Posterior vena cava (tissue), 2 donors: ENCODE data around the gene NNAT. TPM values are rescaled to one million over a fixed set of nuclear protein-coding genes. Genes with fewer than 3 reads are reported as not detected.

ENCODE experiments used
- DNase-seq: peaks from one replicate; pipeline ENCODE4 v3.0.0-alpha.2; 2020; ENCODE audit warnings: low spot score
- intact Hi-C, 2 donors: fragments of 100-400 bp; cut with DNase I; formaldehyde crosslinking; loops; one replicate each; pipeline versions ENCODE4 v1.14.1 to v1.14.2; 2022 to 2023
- total RNA-seq, 2 donors: library from RNA; stranded (reverse); fragmentation: NEBNext Ultra II Directional; extraction: Animal tissue kit (Norgen Biotek cat#: 25700); gene quantifications; one replicate each; pipeline ENCODE4 v1.2.1, GENCODE V29; 2021
- donor health status: DM: yes; HTN: yes; CAD: no.
- donor health status: DM: yes; HTN: yes; CAD: no.

The NNAT gene
- total RNA-seq, 2 donors from 2014 or later, result 0.52 to 0.65 TPM

DNA sequence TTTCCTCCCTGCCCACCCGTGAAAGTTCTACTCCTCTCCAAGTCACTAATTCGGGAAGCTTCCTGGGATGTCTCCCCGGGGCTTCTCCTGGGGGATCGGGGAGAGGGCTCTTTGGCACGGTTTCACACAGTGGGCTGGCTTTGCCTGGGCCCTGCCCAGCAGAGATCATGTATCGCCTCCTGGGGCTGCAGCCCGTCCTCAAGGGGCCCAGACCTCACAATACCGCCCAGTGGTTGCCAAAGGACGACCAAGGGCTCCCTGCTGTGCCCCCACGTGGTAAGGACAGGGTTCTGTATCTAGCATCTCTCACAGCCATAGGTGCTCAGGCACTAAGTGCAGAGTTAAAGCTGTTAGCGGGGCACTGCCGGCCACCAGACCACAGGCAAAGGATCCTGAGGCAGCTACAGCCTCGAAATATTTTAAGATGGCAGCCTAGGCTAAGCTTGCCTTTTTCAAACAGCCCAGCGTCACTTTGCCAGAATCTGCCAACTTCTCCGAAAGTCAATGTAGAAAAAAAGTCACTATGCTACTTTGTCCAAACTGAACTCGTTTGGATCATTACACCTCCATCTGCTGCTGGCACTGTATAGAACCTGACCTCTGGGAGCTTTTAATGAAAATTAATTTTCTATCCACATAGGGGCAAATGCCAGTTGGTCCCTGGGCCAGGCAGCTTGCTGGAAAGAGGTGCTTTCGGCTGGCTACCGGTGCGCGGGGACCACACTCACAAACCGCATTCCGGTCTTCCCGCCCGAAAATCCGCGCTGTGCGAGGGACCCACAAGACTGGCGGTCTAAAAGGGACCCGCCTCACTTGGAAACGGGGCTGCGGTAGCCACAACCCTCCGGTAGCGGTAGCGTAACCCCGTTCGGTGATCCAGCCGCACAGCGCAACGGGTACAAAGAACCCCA, 1.3 kb upstream of the NNAT start:
- no peak for DNase-seq
- intact Hi-C loops, result loop anchor here in 1 of 2 donors (5.0 kb wide), 1 partner anchor 237 kb away; no protein-coding TSS in a partner anchor

GRCh38 chr20:37520419-37520955, 563 bp upstream of the NNAT start:
- no peak for DNase-seq
- intact Hi-C loops, result loop anchor here in 1 of 2 donors (5.0 kb wide), 1 partner anchor 238 kb away; no protein-coding TSS in a partner anchor

GRCh38 chr20:37522260-37523011, 1.4 kb downstream of the NNAT start:
- intact Hi-C loops, result loop anchor here in 1 of 2 donors (5.0 kb wide), 1 partner anchor 240 kb away; no protein-coding TSS in a partner anchor
- DNase-seq, result no peak

DNA sequence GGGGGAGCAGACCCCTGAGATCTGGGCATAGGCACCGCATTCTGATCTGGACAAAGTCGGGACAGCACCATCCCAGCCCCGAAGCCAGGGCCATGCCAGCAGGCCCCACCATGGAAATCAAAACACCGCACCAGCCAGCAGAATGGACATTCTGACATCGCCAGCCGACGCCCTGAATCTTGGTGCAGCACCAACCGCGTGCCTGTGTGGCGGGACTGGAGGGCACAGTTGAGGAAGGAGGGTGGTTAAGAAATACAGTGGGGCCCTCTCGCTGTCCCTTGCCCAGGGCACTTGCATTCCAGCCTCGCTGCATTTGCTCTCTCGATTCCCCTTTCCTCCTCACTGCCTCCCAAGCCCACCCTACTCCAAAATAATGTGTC, 2.0 kb downstream of the NNAT start:
- DNase-seq, result no peak
- intact Hi-C loops, result loop anchor here in 1 of 2 donors (5.0 kb wide), 1 partner anchor 241 kb away; no protein-coding TSS in a partner anchor

GRCh38 chr20:37523911-37524700, 3.1 kb downstream of the NNAT start:
- peak; percentile 53 for DNase-seq
- intact Hi-C loops, result loop anchor here in 1 of 2 donors (5.0 kb wide), 1 partner anchor 242 kb away; no protein-coding TSS in a partner anchor

DNA sequence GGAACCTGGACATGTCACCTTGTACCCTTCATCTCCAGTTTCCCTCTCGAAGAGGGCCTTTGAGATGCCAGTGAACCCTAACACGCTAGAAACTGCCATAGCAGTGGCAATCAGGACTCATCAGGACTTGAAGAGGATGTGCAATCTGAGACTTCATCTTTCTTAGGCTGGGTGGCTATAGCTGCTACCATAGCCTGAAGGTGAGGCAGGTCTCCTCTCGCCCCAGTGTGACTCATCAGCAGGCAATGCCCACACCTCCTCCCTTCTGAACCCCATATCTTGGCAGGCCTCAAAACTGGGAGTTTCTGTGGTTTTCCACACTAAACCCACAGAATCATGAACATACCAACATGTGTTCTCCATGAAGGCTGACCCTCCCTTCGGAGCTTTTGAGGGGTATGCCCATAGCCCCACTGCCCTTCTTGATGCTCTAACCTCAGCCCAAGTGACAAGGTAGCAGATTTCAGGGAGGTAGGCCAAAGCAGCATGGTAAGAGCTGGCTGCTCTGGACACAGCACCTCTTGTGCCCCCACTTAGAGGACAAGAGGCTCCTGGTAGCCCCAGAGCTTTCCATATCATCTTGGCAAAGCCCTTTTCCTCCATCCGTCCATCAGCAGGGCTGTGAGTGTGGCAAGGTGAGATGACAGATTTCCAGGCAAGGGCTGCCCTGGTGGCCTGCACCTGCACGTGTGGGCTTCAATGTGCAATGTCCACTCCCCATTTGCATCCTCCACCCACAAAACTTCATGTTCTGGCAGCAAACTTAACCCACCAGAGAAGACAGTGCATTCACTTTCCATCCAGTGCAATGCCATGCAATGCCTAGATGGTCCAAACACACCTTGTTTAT, 4.0 kb downstream of the NNAT start:
- peak; percentile 58 for DNase-seq
- intact Hi-C loops, result loop anchor here (5.0 kb wide), 4 partner anchors 133 to 323 kb away; no protein-coding TSS in a partner anchor

- intact Hi-C loops, result loop anchor here (5.0 kb wide), 3 partner anchors 134 to 324 kb away; no protein-coding TSS in a partner anchor
- peak; percentile 5 for DNase-seq
Measured at GRCh38 chr20:37525810-37526209, 4.8 kb downstream of the NNAT start.

- intact Hi-C loops, result loop anchor here (5.0 kb wide), 3 partner anchors 134 to 324 kb away; no protein-coding TSS in a partner anchor
- peak; percentile 68 for DNase-seq
Measured at GRCh38 chr20:37526238-37526838, 5.3 kb downstream of the NNAT start.

DNA sequence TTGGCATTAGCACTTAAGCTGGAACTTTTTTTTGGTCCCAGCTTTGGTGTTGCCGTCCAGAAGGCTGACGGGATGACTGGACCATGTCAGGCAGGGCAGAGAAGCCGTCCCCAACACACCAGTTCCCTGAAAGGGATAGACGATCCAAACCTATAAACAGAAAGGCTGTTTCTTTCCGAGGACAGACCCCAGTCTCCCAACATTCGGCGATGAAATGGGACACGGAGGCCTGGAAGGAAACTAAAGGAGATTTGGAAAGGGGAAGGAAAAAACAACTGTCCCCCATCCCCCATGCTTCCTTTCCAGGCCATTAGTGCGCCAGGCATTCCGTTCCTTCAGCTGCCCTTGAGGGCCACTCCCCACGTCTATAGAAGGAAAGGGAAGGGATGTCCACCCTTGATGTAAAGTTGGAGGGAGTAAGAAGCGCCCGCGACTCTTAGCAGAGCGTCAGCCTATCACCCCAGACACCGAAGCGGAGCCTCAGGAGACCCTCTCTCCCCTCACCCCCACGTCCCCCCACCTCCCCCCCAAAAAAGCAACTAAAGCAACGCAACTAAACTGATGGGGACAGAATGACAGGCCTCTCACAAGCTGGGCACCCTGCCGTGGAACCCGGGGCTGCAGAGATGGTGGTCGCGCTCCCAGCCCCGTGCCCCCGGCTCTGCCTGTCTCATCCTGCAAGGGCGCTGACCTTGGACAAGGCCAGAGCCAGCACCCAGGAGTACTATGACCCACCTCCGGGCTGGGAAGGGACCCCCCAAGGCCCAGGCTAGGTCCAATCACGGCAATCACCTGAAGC, 6.0 kb downstream of the NNAT start:
- DNase-seq, result no peak
- intact Hi-C loops, result loop anchor here (5.0 kb wide), 3 partner anchors 135 to 325 kb away; no protein-coding TSS in a partner anchor

GRCh38 chr20:37527638-37528445, 6.8 kb downstream of the NNAT start, which contains the start of gene BLCAP:
BLCAP (minus strand) TSS chr20:37527876; CDS start chr20:37519174, 8,702 bp downstream.
- DNase-seq, result peak; percentile 97
- intact Hi-C loops, result loop anchor here (5.0 kb wide), 3 partner anchors 136 to 326 kb away; no protein-coding TSS in a partner anchor

DNA sequence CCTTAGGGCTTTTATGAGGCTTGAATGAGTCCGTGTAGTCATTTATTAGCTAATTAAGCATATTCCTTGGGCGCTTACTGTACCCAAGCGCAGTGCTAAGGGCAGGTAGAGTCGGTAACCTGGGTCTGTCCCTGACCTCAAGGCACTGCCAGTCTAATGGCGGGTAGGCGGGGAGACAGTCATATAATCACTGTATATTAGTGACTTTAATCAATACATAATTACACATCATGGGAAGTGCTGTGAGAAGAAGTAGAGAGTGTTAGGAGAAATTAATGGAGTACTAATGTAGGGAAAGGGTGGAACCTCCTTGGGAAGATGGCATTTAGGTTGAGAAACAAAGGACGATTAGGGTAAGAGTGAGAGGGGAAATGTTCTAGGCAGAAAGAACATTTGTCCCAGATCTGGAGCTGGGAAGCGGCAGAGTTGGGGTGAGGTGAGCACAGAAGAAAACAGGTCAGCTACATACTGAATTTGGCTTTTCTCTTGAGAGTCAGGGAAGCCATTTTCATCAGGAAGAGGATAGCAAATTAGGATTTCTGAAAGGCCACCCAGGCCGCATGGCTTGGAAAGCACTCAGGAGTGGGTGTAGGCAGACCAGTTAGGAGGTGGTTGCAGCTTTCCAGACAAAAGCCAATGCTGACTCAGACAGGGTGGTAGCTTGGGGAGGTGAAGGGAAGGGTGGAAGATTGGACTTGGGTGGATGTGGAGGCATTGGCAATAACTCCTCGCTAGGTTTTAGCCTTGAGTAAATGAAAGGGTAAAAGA, 7.6 kb downstream of the NNAT start:
- DNase-seq, result peak; percentile 71
- intact Hi-C loops, result loop anchor here (5.0 kb wide), 3 partner anchors 136 to 326 kb away; no protein-coding TSS in a partner anchor

- peak; percentile 11 for DNase-seq
- intact Hi-C loops, result loop anchor here (5.0 kb wide), 3 partner anchors 137 to 327 kb away; no protein-coding TSS in a partner anchor
Measured at GRCh38 chr20:37529214-37529967, 8.3 kb downstream of the NNAT start.

DNA sequence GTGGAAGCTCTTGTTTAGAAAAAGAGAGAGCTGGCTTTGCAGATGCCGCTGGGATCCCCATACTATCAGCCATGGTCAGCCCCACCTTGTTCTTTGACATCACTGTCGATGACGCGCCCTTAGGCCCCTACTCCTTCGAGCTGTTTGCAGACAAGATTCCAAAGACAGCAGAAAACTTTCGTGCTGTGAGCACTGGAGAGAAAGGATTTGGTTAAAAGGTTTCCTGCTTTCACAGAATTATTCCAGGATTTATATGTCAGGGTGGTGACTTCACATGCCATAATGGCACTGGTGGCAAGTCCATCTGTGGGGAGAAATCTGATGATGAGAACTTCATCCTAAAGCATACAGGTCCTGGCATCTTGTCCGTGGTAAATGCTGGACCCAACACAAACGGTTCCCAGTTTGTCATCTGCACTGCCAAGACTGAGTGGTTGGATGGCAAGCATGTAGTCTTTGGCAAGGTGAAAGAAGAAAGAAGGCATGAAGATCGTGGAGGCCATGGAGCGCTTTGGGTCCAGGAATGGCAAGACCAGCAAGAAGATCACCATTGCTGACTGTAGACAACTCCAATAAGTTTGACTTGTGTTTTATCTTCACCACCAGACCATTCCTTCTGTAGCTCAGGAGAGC, 9.0 kb downstream of the NNAT start:
- DNase-seq, result peak; percentile 34
- intact Hi-C loops, result loop anchor here (5.0 kb wide), 5 partner anchors 138 to 328 kb away; no protein-coding TSS in a partner anchor
